Aorta (tissue), 5 donors: ENCODE data around the gene METAP1D. TPM values are rescaled to one million over a fixed set of nuclear protein-coding genes. Genes with fewer than 3 reads are reported as not detected.

Source experiments
- ATAC-seq: fragments of 200-7000 bp; cut with Tn5 transposase; one replicate; pipeline ENCODE4 v1.9.1; 2022; ENCODE audit warnings: moderate library complexity; ENCODE audit not compliant: low FRiP score
- DNase-seq, 2 donors: peaks; one replicate each; pipeline ENCODE4 v3.0.0-alpha.2; 2020
- H3K27ac ChIP-seq, 2 donors: one replicate each; pipeline ENCODE4 v1.5.1; 2013; ENCODE audit warnings: low read length in 2 of 2, mild to moderate bottlenecking in 2 of 2, moderate library complexity in 2 of 2, control low read depth in 1 of 2, inconsistent platforms in 1 of 2, low read depth in 1 of 2
- H3K27me3 ChIP-seq, 2 donors: one replicate each; pipeline ENCODE4 v1.6.1; 2013; ENCODE audit warnings: control low read depth in 1 of 2, low read length in 1 of 2, mild to moderate bottlenecking in 1 of 2, moderate library complexity in 1 of 2; ENCODE audit not compliant: insufficient read depth in 2 of 2, control insufficient read depth in 1 of 2
- H3K36me3 ChIP-seq, 2 donors: one replicate each; pipeline ENCODE4 v1.6.1; 2013; ENCODE audit warnings: control low read depth in 1 of 2, low read length in 1 of 2, mild to moderate bottlenecking in 1 of 2; ENCODE audit not compliant: insufficient read depth in 2 of 2, control insufficient read depth in 1 of 2
- H3K4me1 ChIP-seq, 2 donors: one replicate each; pipeline ENCODE4 v1.6.1; 2013; ENCODE audit warnings: low read length in 2 of 2, control low read depth in 1 of 2, mild to moderate bottlenecking in 1 of 2, moderate library complexity in 1 of 2; ENCODE audit not compliant: insufficient read depth in 2 of 2, control insufficient read depth in 1 of 2
- H3K4me3 ChIP-seq, 2 donors: one replicate each; pipeline ENCODE4 v1.5.1; 2013; ENCODE audit warnings: low read length in 2 of 2, control low read depth in 1 of 2, mild to moderate bottlenecking in 1 of 2
- H3K9me3 ChIP-seq: one replicate; pipeline ENCODE4 v1.6.1; 2013; ENCODE audit warnings: mild to moderate bottlenecking, low read length; ENCODE audit not compliant: control insufficient read depth
- WGBS, 2 donors: extraction: QIAGEN DNeasy Blood & Tissue Kit; methylation state at CpG; one replicate each; pipeline ENCODE4 v1.1.7; 2013; 5-methylcytosine and 5-hydroxymethylcytosine counted together
- intact Hi-C, 2 donors: fragments of 100-400 bp; cut with DNase I; formaldehyde crosslinking; loops; one replicate each; pipeline versions ENCODE4 v1.14.2 to v1.15.0; 2022
- polyA plus RNA-seq, 2 donors: library from polyadenylated mRNA; stranded (reverse); fragments of 200-250 nt; gene quantifications; one replicate each; pipeline ENCODE4 v1.2.3, GENCODE V29; 2013
- total RNA-seq, 2 donors: library from RNA; stranded (reverse); fragmentation: NEBNext Ultra II Directional; extraction: Animal tissue kit (Norgen Biotek cat#: 25700); gene quantifications; one replicate each; pipeline ENCODE4 v1.2.1, GENCODE V29; 2021
- donor health status: healthy with polysubstance abuse.
- donor health status: Bipolar disorder and iron deficiency.
- donor health status: DM: no; HTN: no; CAD: no.
- donor health status: DM: no; HTN: no; CAD: no.
- donor health status: DM: yes; HTN: yes; CAD: no.

METAP1D gene
- total and polyA plus RNA-seq, 4 donors: 2.9 to 8.0 (median 4.2) TPM

GRCh38 chr2:172083628-172084394, 84.1 kb downstream of the METAP1D start:
- 18 to 25% methylated on average over 23 of the region's 23 CpGs for WGBS, 2 donors
- H3K4me3 ChIP-seq: no peak overlapping the region

GRCh38 chr2:172084395-172084644, 84.6 kb downstream of the METAP1D start:
- no peak for ATAC-seq
- intact Hi-C loops: no loop called here
- DNase-seq: no peak
- Histone ChIP-seq H3K9me3 (no peaks in the 10 kb centered on the region), H3K36me3 (no peaks in the 10 kb centered on the region), H3K27me3 (peaks cover 0 to 3% of the 10 kb centered on the region in 2 donors), H3K4me3 (no peak overlapping the region), H3K4me1 (no peaks in the 10 kb centered on the region), H3K27ac (no peak overlapping the region)
- WGBS, 2 donors: 4 to 7% methylated on average over 15 to 17 of the region's 17 CpGs

More at GRCh38 chr2:172083628-172084394, 84.1 kb downstream of the METAP1D start:
- peaks cover 0 to 3% of the 10 kb centered on the region in 2 donors for H3K27me3 ChIP-seq
- no peak for ATAC-seq
- no peak overlapping the region for H3K27ac ChIP-seq
- no peaks in the 10 kb centered on the region for H3K9me3 ChIP-seq
- DNase-seq: peak in 1 of 2 donors; percentile 76
- no peaks in the 10 kb centered on the region for H3K36me3 ChIP-seq
- H3K4me1 ChIP-seq: no peaks in the 10 kb centered on the region
- intact Hi-C loops: no loop called here

GRCh38 chr2:172084645-172085459, 85.1 kb downstream of the METAP1D start:
- Histone ChIP-seq H3K27ac (no peak overlapping the region), H3K36me3 (no peaks in the 10 kb centered on the region), H3K4me3 (peak overlapping the region; percentile 2 to 41), H3K4me1 (no peaks in the 10 kb centered on the region), H3K27me3 (peaks cover 0 to 3% of the 10 kb centered on the region in 2 donors), H3K9me3 (no peaks in the 10 kb centered on the region)
- peak; percentile 87 to 91 for DNase-seq
- intact Hi-C loops: no loop called here
- WGBS, 2 donors: 1% methylated on average over 63 to 76 of the region's 76 CpGs
- peak; percentile 71 for ATAC-seq

DNA sequence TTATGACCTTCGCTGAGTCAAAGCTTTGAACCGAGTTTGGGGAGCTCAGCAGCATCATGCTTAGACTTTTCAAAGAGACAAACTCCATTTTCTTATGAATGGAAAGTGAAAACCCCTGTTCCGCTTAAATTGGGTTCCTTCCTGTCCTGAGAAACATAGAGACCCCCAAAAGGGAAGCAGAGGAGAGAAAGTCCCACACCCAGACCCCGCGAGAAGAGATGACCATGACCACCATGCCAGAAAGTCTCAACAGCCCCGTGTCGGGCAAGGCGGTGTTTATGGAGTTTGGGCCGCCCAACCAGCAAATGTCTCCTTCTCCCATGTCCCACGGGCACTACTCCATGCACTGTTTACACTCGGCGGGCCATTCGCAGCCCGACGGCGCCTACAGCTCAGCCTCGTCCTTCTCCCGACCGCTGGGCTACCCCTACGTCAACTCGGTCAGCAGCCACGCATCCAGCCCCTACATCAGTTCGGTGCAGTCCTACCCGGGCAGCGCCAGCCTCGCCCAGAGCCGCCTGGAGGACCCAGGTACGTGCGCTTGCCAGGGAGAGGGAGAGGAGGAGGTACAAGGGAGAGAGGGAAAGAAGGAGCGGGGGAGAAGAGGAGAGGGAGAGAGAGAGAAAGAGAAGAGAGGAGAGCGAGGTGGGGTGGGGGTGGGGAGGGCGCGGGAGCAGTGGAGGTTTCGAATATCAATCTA, 85.9 kb downstream of the METAP1D start, which contains the start of gene DLX1:
Gene DLX1 (plus strand): TSS at position 48 of the 700 bp plus-strand sequence. CDS start 171 bp downstream, at position 219.
- DNase-seq: peak in 1 of 2 donors; percentile 76
- peaks cover 0 to 3% of the 10 kb centered on the region in 2 donors for H3K27me3 ChIP-seq
- intact Hi-C loops: no loop called here

GRCh38 chr2:172086241-172087206, 86.8 kb downstream of the METAP1D start:
- intact Hi-C loops: no loop called here
- no peaks in the 10 kb centered on the region for H3K9me3 ChIP-seq
- WGBS, 2 donors: 11 to 12% methylated on average over 54 of the region's 54 CpGs
- DNase-seq: peak in 1 of 2 donors; percentile 78
- H3K36me3 ChIP-seq: no peaks in the 10 kb centered on the region
- ATAC-seq: no peak
- no peak overlapping the region for H3K4me3 ChIP-seq
- no peaks in the 10 kb centered on the region for H3K4me1 ChIP-seq
- H3K27ac ChIP-seq: no peak overlapping the region
- peaks cover 0 to 3% of the 10 kb centered on the region in 2 donors for H3K27me3 ChIP-seq

More for the DNA sequence above, 85.9 kb downstream of the METAP1D start, which contains the start of gene DLX1:
- no peak within 1 kb of the TSS for H3K27ac ChIP-seq
- 5% methylated on average over 34 of the region's 34 CpGs for WGBS, 2 donors
- no peaks in the 10 kb centered on the region for H3K9me3 ChIP-seq
- no peaks in the 10 kb centered on the region for H3K4me1 ChIP-seq
- H3K36me3 ChIP-seq: no peaks in the 10 kb centered on the region
- no peak for ATAC-seq
- H3K4me3 ChIP-seq: peak within 1 kb of the TSS; percentile 2 to 41

DNA sequence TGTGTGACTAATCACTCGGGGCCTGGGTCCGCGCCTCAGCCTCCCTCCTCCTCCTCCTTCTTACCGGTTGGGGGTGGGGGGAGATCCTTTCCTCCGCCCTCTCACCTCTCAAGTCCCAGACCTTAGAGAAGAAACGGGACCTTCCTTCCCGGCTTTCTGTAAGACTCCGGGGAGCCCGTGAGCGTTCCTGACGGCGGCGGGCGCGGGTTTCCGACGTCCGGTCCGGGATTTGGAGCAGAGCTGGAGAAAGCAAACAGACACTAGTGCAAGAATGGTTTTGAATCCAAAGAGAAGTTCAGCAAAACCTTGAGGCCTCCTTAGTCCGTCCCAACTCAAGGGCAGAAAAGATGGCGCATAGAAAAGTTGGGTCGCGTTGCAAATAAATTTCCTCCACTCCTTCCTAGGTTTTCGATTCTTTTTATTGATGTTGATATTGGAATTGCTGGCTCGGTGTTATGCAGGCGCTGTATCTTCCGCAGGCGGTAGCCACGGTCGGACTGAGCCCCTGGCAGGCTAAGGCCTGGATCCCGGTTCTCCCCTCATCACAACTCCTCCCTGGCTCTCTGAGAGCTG, 87.5 kb downstream of the METAP1D start:
- Histone ChIP-seq H3K4me1 (no peaks in the 10 kb centered on the region), H3K9me3 (no peaks in the 10 kb centered on the region), H3K27ac (no peak overlapping the region), H3K36me3 (no peaks in the 10 kb centered on the region), H3K4me3 (no peak overlapping the region), H3K27me3 (peaks cover 0 to 3% of the 10 kb centered on the region in 2 donors)
- intact Hi-C loops: no loop called here
- ATAC-seq (no peak), DNase-seq (peak in 1 of 2 donors; percentile 55)
- 16 to 21% methylated on average over 31 of the region's 31 CpGs for WGBS, 2 donors

- H3K9me3 ChIP-seq: no peaks in the 10 kb centered on the region
- intact Hi-C loops: no loop called here
- 8 to 28% methylated on average over 18 to 23 of the region's 23 CpGs for WGBS, 2 donors
- H3K27ac ChIP-seq: no peak overlapping the region
- H3K4me1 ChIP-seq: no peaks in the 10 kb centered on the region
- DNase-seq: peak in 1 of 2 donors; percentile 68
- no peaks in the 10 kb centered on the region for H3K36me3 ChIP-seq
- peaks cover 0 to 3% of the 10 kb centered on the region in 2 donors for H3K27me3 ChIP-seq
- ATAC-seq: no peak
- H3K4me3 ChIP-seq: no peak overlapping the region
Observed at GRCh38 chr2:172087780-172088244, 88.1 kb downstream of the METAP1D start.
